KMS-11 (cell line): ENCODE data around the gene ATP6V1C2.

Source experiments
- H2AFZ ChIP-seq: fragments of 200-600 bp; sonication (generic); 2 replicates; pipeline ENCODE4 v1.6.1; 2016; ENCODE audit warnings: antibody characterized with exemption, mixed run types, low read depth
- H3K27ac ChIP-seq: fragments of 200-600 bp; sonication (generic); 2 replicates; pipeline ENCODE4 v1.6.1; 2016; ENCODE audit warnings: mild to moderate bottlenecking, mixed run types
- H3K27me3 ChIP-seq: fragments of 200-600 bp; sonication (generic); 2 replicates; pipeline ENCODE4 v1.6.1; 2017; ENCODE audit warnings: mild to moderate bottlenecking, low read depth, mixed run types, moderate library complexity; ENCODE audit not compliant: insufficient read depth
- H3K36me3 ChIP-seq: fragments of 200-600 bp; sonication (generic); 2 replicates; pipeline ENCODE4 v1.6.1; 2017; ENCODE audit warnings: mild to moderate bottlenecking, mixed run types; ENCODE audit not compliant: insufficient read depth
- H3K4me1 ChIP-seq: fragments of 200-600 bp; sonication (generic); 2 replicates; pipeline ENCODE4 v1.6.1; 2016; ENCODE audit warnings: mild to moderate bottlenecking, low read depth, mixed run types; ENCODE audit not compliant: poor library complexity, severe bottlenecking
- H3K4me2 ChIP-seq: fragments of 200-600 bp; sonication (generic); 2 replicates; pipeline ENCODE4 v1.7.0; 2016; ENCODE audit warnings: mild to moderate bottlenecking, mixed run types
- H3K4me3 ChIP-seq: fragments of 200-600 bp; sonication (generic); IDR thresholded peaks from 2 replicates; pipeline ENCODE4 v1.6.1; 2017; ENCODE audit warnings: low read depth, low read length, mixed read lengths; ENCODE audit not compliant: insufficient read depth
- H3K79me2 ChIP-seq: fragments of 200-600 bp; sonication (generic); 2 replicates; pipeline ENCODE4 v1.6.1; 2016; ENCODE audit warnings: low read depth, mixed run types; ENCODE audit not compliant: insufficient read depth
- H3K9ac ChIP-seq: fragments of 200-600 bp; sonication (generic); 2 replicates; pipeline ENCODE4 v1.6.1; 2016; ENCODE audit warnings: mild to moderate bottlenecking, mixed run types
- H4K20me1 ChIP-seq: fragments of 200-600 bp; sonication (generic); 2 replicates; pipeline ENCODE4 v1.6.1; 2016; ENCODE audit warnings: mild to moderate bottlenecking, mixed run types; ENCODE audit not compliant: insufficient read depth
- CTCF ChIP-seq: fragments of 200-600 bp; sonication (generic); conservative IDR thresholded peaks from 2 replicates; pipeline ENCODE4 v1.6.1; 2017; ENCODE audit warnings: low read depth, mild to moderate bottlenecking, antibody characterized with exemption, low read length, moderate library complexity, mixed read lengths

Gene ATP6V1C2

DNA sequence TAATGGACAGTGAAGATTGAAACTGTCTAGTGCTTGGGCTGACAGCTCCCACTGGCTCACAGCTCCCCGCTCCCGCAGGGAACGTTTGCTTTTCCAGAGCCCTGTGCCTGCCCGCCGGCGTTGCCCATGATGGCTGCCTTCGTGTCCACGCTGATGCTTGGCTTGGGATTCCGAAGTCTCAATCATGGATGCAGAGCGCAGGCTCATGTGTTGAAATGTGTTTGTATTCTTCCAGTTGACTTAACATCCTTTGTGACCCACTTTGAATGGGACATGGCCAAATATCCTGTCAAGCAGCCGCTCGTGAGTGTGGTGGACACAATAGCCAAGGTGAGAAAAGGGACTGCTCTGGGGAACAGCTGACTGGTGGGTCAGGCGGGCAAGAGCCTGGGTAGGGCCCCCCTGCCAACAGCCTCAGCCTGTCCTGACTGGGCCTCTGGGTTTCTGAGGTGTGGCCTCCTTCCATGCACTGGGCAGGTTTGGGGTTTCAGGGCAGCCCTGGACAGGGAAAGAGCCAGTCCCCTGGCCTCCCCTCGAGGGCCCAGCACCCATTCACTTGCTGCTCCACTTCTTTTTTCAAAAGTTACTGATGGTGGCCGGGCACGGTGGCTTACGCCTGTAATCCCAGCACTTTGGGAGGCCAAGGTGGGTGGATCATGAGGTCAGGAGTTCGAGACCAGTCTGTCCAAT is 42.8 kb downstream of the ATP6V1C2 start:
- H3K4me3 ChIP-seq = no peak overlapping the region
- H3K79me2 ChIP-seq = no peaks in the 10 kb centered on the region
- no peaks in the 10 kb centered on the region for H3K27me3 ChIP-seq
- no peak overlapping the region for H2AFZ ChIP-seq
- H3K27ac ChIP-seq = no peak overlapping the region
- H3K4me1 ChIP-seq = no peaks in the 10 kb centered on the region
- H3K4me2 ChIP-seq = no peak overlapping the region
- no peaks in the 10 kb centered on the region for H4K20me1 ChIP-seq
- H3K36me3 ChIP-seq = no peaks in the 10 kb centered on the region
- H3K9ac ChIP-seq = no peak overlapping the region
- TF ChIP-seq CTCF = no peak

DNA sequence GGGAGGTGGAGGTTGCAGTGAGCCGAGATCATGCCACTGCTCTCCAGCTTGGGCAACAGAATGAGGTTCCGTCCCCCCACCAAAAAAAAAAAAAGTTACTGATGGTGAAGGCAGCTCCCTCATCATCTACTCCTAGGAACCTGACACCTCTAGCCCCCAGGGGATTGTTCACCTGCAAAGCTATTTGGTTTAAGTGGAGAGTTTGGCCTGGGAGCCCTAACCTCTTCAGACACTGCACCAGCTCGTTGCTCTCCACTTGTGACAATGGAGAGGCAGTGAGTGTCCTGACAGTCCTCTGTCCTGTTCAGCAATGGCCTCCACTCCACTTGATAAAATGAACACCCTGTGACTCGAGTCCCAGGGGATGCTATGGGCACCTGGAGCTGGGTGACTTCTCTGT is 43.5 kb downstream of the ATP6V1C2 start:
- H3K27ac ChIP-seq = no peak overlapping the region
- TF ChIP-seq CTCF = no peak
- H3K27me3 ChIP-seq = no peaks in the 10 kb centered on the region
- H3K4me1 ChIP-seq = no peaks in the 10 kb centered on the region
- H3K36me3 ChIP-seq = no peaks in the 10 kb centered on the region
- H4K20me1 ChIP-seq = no peaks in the 10 kb centered on the region
- no peak overlapping the region for H2AFZ ChIP-seq
- H3K9ac ChIP-seq = no peak overlapping the region
- no peaks in the 10 kb centered on the region for H3K79me2 ChIP-seq
- H3K4me3 ChIP-seq = no peak overlapping the region
- H3K4me2 ChIP-seq = no peak overlapping the region

GRCh38 chr2:10765461-10765860 is 44.0 kb downstream of the ATP6V1C2 start:
- Histone ChIP-seq H3K4me1 (no peaks in the 10 kb centered on the region), H3K9ac (no peak overlapping the region), H3K4me2 (no peak overlapping the region), H3K27me3 (no peaks in the 10 kb centered on the region), H3K79me2 (no peaks in the 10 kb centered on the region), H2AFZ (no peak overlapping the region), H3K4me3 (no peak overlapping the region), H3K36me3 (no peaks in the 10 kb centered on the region), H4K20me1 (no peaks in the 10 kb centered on the region), H3K27ac (no peak overlapping the region)
- no peak for TF ChIP-seq CTCF

GRCh38 chr2:10765914-10766313 is 44.5 kb downstream of the ATP6V1C2 start:
- Histone ChIP-seq H2AFZ (no peak overlapping the region), H3K36me3 (no peaks in the 10 kb centered on the region), H3K4me3 (no peak overlapping the region), H4K20me1 (no peaks in the 10 kb centered on the region), H3K27me3 (no peaks in the 10 kb centered on the region), H3K4me2 (no peak overlapping the region), H3K4me1 (no peaks in the 10 kb centered on the region), H3K27ac (no peak overlapping the region), H3K79me2 (no peaks in the 10 kb centered on the region), H3K9ac (no peak overlapping the region)
- no peak for TF ChIP-seq CTCF
